GM19324 (cell line): ENCODE results near the gene SHKBP1.

Experiments
- ATAC-seq: cut with Tn5 transposase; IDR thresholded peaks from one replicate; pipeline ENCODE4 v1.9.1; 2021; ENCODE audit warnings: mild to moderate bottlenecking, moderate library complexity; ENCODE audit not compliant: unreplicated experiment, low FRiP score

The SHKBP1 gene

GRCh38 chr19:40599331-40599901 is 22.7 kb downstream of the SHKBP1 start:
- ATAC-seq: no peak

DNA sequence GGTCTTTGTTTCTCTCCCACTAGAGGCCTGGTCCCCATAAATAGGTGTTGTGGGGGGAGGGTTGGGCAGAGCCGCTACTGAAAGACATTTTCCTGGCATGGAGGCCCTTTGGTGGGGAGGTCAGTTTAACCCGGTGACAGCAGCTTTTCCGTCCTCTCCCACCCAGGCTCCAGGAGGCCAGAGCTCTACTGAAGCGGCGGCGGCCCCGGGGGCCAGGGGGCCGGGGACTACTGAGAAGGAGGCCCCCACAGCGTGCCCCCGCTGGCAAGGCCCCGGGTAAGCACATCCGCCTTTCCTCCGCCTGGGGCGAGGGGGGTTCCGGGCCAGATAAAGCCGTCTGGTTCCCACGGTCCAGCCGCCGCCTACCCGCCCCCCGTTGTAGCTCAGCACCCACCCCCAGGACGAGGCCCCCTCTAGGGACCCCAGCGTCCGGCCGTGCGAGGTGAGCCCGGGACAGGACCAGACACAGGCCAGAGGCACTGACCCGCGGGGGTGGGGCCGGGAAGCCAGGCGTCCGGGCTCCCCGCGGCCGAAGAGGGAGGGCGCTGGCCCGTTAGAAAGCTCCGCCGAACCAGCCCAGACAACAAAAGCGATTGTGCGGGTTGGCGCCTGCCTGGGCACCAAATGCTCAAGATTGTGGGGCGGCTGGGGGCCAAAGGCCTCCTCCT is 23.4 kb downstream of the SHKBP1 start:
- no peak for ATAC-seq

DNA sequence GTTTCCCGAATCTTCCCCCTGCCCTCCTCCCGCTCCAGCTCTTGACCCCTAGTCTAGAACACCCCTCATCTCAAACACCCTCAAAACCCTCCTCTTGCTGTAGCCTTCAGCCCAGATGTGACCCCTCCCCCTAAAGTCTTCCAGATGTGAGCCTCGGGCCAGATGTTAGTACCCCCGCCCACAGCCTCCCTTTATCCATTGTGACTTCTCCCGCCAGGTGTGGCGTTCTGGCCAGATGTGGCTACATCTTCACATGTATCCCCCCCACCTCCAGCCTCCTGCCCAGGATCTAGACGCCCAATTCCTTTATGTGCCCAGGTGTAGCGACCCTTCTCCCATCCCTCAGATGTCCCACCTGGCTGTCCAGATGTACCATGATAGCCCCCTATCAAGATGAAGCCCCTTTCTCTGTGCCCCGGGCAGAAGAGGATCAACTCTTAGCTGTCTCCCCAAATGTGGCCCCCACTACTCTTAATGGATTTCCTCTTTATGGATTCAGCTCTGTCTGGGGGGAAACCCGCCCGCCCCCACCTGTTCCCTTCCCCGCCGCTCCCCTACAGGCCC is 24.0 kb downstream of the SHKBP1 start:
- no peak for ATAC-seq

GRCh38 chr19:40601134-40601974 is 24.7 kb downstream of the SHKBP1 start, which contains the start of gene LTBP4:
Gene LTBP4 (plus strand): TSS chr19:40601369. CDS start chr19:40601388, 19 bp downstream.
- no peak for ATAC-seq

- no peak for ATAC-seq
Measured at GRCh38 chr19:40603071-40603388, 26.4 kb downstream of the SHKBP1 start.

DNA sequence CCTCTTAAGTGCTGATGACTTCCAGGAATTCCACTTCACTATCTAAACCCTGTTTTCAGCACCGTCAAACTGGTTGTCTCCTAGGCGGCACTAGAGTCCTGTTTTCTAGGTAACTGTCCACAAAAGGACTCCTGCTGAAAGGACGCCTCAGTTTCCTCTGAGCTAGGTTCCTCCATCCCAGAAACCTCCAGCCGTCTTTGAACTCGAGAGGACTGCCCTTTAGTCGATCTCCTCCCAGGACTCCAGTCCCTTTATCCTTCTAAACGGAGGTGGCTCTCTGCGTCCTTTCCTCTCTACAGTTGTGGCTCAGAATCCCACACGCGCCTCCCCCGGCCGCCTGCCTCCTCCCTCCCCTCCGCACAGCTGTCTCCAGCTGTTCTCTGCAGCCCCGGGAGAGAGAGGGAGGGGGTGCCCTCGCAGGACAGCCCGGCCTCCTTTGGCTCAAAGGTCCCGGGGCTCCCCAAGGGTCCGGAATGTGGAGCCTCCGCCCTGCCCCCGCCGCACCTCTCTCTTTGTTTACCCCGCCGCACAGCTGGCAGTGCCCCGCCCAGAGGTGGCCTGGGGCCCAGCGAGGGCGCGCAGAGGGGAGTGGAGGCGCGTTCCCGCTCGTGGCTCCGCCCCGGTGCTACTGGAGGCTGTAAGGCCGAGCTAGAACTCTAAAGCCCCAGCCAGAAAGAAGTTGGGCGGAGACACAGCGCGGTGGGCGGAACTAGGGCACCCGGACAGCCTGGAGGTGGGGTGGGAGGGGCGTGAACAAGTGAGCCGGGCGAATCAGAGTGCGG is 26.9 kb downstream of the SHKBP1 start:
- peak; percentile 71 for ATAC-seq

DNA sequence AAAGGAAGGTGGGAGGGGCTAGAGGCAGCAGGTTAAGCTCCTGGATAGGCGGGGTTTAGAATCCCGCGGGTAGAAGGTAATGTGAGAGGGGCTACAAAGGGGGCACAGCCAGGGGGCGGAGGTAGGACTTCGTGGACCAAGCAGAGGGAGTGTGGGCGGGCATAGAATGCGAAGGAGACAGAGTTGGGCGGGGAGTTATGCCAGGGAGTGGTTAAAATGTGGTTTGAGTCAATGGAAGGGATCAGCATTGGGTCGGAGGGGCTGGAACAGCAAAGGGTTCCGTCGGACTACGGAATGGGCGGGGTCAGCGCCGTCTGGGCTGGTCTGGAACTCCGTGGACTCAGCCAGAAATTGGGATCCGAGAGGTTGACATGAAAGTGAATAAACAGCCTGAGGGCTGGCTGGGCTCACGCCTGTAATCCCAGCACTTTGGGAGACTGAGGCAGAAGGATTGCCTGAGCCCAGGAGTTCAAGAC is 27.5 kb downstream of the SHKBP1 start:
- no peak for ATAC-seq

- no peak for ATAC-seq
Measured at GRCh38 chr19:40604647-40605215, 28.1 kb downstream of the SHKBP1 start.

- peak; percentile 28 for ATAC-seq
Measured at GRCh38 chr19:40605216-40605971, 28.7 kb downstream of the SHKBP1 start.

DNA sequence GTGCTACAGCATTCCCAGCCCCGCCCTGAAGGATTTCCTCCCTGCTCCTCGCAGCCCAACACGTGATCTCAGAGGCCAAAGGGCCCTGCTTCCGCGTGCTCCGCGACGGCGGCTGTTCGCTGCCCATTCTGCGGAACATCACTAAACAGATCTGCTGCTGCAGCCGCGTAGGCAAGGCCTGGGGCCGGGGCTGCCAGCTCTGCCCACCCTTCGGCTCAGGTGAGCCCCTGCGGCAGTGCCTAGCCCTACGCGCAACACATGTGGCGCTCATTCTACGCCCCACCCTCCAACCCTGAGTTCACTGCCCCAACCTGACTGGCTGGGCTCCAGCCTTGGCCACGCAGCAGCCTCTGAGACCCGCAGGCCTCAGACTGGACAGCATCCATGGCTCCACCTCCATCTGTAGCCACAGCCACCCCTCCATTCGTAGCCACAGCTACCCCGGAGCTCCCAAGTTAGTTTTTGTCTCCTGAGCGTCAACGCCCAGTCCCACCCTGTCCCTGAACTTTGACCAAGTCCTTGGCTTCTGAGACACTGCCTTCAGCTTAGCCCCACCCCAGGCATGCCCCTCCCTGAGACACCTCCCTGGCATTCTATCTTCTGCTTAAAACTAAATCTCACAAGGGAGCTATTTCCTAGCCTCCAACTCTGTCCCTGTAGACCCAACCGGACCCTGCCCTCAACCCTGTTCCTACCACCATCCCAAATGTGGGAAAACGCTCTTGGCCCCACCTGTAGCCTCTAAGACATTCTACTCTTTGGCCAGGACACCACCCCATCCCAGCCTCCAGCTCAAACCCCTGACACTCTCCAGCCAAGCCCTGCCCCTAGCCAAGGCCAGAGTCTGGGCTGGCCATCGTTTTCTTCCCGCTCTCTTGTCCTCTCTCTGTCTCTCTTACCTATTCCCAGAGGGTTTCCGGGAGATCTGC is 30.9 kb downstream of the SHKBP1 start:
- no peak for ATAC-seq

GRCh38 chr19:40608240-40608621 is 31.6 kb downstream of the SHKBP1 start:
- no peak for ATAC-seq

DNA sequence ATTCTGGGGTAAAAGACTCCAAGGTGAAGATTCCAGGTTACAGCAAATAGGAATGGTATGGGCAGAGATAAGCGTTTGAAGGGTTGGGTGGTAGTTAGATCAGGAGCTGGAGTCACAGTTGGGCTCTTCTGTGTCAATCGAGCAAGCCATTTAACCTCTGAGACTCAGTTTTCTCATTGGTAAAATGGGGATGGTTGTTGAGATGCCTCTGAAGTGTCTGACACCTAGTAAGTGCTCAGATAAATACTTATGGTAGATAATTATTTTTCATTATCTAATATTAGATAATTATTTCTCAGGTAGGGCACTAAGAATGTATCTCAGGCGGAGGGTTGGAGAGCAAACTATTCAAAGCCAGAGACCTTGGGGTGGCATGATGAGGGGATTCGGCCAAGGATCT is 32.3 kb downstream of the SHKBP1 start:
- no peak for ATAC-seq

GRCh38 chr19:40609561-40610395 is 33.1 kb downstream of the SHKBP1 start:
- peak; percentile 61 for ATAC-seq

DNA sequence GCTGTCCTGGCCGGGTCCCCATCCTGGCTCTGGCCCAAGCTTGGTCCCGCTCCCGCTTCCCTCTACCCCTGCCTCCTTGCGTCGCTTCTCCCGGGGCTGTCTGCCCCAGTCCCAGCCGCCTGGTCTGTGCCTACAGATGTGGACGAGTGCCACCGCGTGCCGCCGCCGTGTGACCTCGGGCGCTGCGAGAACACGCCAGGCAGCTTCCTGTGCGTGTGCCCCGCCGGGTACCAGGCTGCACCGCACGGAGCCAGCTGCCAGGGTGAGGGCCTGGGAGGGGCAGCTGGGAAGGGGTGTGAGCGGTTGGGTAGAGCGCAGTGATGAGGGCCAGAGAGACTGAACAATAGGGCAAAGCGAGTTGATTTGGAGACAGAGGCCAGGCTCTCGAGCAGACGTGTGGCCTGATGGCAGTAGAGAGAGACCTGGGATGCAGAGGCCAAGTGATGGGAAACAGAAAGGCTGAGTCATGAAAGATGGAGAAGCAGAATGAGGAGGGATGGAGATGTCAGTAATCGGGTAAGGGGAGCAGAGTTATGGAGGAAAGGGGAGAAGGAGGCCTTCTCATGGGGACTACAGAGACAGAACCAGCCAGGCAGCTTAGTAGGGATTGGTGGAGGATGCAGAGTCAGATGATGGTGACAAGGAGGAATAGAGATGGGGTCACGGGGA is 33.9 kb downstream of the SHKBP1 start:
- ATAC-seq: peak; percentile 0

DNA sequence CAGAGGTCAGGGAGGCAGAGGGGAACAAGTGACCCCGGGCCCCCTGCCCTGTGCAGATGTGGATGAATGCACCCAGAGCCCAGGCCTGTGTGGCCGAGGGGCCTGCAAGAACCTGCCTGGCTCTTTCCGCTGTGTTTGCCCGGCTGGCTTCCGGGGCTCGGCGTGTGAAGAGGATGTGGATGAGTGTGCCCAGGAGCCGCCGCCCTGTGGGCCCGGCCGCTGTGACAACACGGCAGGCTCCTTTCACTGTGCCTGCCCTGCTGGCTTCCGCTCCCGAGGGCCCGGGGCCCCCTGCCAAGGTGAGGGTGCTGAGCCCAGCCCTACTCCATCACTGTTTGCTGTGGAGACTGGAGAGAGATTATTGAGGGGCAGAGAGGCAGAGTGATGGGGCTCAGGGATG is 34.4 kb downstream of the SHKBP1 start:
- ATAC-seq: no peak

DNA sequence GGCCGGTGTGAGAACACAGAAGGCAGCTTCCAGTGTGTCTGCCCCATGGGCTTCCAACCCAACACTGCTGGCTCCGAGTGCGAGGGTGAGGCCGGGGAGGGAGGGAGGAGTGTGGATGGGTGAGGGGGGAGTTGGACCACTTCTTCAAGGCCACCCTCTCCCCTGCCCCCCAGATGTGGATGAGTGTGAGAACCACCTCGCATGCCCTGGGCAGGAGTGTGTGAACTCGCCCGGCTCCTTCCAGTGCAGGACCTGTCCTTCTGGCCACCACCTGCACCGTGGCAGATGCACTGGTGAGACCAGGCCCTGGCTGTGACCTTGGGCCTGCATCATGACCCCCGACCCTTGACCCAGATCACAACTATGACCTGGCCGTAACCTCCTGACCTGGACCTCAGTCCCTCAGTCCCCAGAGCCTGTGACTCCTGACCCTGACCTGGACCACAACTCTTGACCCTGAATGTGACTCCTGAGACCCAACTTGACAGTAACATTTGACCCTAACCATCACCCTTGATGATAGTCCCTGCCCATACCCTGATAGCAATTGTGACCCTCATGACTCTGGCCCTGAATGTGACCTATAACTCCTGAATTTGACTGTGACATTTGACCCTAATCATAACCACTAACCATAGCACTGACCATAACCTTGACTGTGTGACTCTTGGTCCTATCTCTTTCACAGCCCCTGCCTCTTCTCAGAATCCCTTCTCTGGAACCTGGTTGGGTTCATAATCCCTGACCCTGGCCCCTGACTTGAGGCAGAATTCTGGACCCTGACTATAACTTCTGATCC is 35.4 kb downstream of the SHKBP1 start:
- ATAC-seq: no peak
